ENCODE measurements around the gene FOXP1. TPM values are rescaled to one million over a fixed set of nuclear protein-coding genes. Genes with fewer than 3 reads are reported as not detected.

Gene FOXP1
- total and polyA plus RNA-seq, 4 donors: 4.9 to 35.4 (median 32.0) TPM

GRCh38 chr3:71039332-71039731, 544.2 kb downstream of the FOXP1 start:
- DNase-seq (ENCODE audit: low spot score): no peak
- Histone ChIP-seq H3K27me3 (ENCODE audit: control insufficient read depth in 4 of 4, insufficient read depth in 4 of 4, low read length in 3 of 4) (no peaks in the 10 kb centered on the region), H3K9me3 (ENCODE audit: control insufficient read depth in 4 of 4, low read length in 3 of 4) (no peaks in the 10 kb centered on the region), H3K4me3 (ENCODE audit: low read depth in 1 of 3, low read length in 3 of 3) (no peak overlapping the region), H3K27ac (ENCODE audit: low read depth in 1 of 2, low read length in 2 of 2) (no peak overlapping the region), H3K36me3 (ENCODE audit: control insufficient read depth in 4 of 4, insufficient read depth in 3 of 4, low read depth in 1 of 4, low read length in 3 of 4) (peaks cover 15 to 38% (median 30%) of the 10 kb centered on the region in 4 donors), H3K4me1 (ENCODE audit: control insufficient read depth in 4 of 4, insufficient read depth in 4 of 4, low read length in 3 of 4) (peaks cover 0 to 10% (median 5%) of the 10 kb centered on the region in 4 donors), H3K9ac (ENCODE audit: low read depth in 1 of 2, low read length in 2 of 2) (no peak overlapping the region)
- TF ChIP-seq MAX (IDR thresholded peaks at IDR 0.05): no peak
- TF ChIP-seq TAF1 (conservative IDR thresholded peaks at IDR 0.05): no peak
- TF ChIP-seq YY1 (IDR thresholded peaks at IDR 0.05): no peak
- TF ChIP-seq FOXA2 (IDR thresholded peaks at IDR 0.05): no peak
- no peak for TF ChIP-seq RAD21 (IDR thresholded peaks at IDR 0.05)
- TF ChIP-seq EGR1 (IDR thresholded peaks at IDR 0.05; ENCODE audit: low read depth in 2 of 2): no peak
- TF ChIP-seq FOXA1 (IDR thresholded peaks at IDR 0.05): no peak
- TF ChIP-seq HNF4G (IDR thresholded peaks at IDR 0.05): no peak
- TF ChIP-seq SP1 (IDR thresholded peaks at IDR 0.05): no peak
- TF ChIP-seq REST (IDR thresholded peaks at IDR 0.05): no peak
- no peak for TF ChIP-seq ZBTB33 (IDR thresholded peaks at IDR 0.05)
- no peak for TF ChIP-seq RXRA (IDR thresholded peaks at IDR 0.05)
- no peak for TF ChIP-seq GABPA (IDR thresholded peaks at IDR 0.05 in 1 of 2, conservative IDR thresholded peaks at IDR 0.05 in 1 of 2)
- no peak for TF ChIP-seq CTCF (IDR thresholded peaks at IDR 0.05; ENCODE audit: low read depth, low read length, missing input control)
- no peak for TF ChIP-seq HNF4A (conservative IDR thresholded peaks at IDR 0.05)
- TF ChIP-seq ATF3 (IDR thresholded peaks at IDR 0.05): no peak
- WGBS: 87% methylated on average over 6 of the region's 6 CpGs

- Histone ChIP-seq H3K9ac (ENCODE audit: low read depth in 1 of 2, low read length in 2 of 2) (no peak overlapping the region), H3K4me3 (ENCODE audit: low read depth in 1 of 3, low read length in 3 of 3) (no peak overlapping the region), H3K36me3 (ENCODE audit: control insufficient read depth in 4 of 4, insufficient read depth in 3 of 4, low read depth in 1 of 4, low read length in 3 of 4) (peaks cover 15 to 37% (median 22%) of the 10 kb centered on the region in 4 donors), H3K9me3 (ENCODE audit: control insufficient read depth in 4 of 4, low read length in 3 of 4) (no peaks in the 10 kb centered on the region), H3K27me3 (ENCODE audit: control insufficient read depth in 4 of 4, insufficient read depth in 4 of 4, low read length in 3 of 4) (no peaks in the 10 kb centered on the region), H3K4me1 (ENCODE audit: control insufficient read depth in 4 of 4, insufficient read depth in 4 of 4, low read length in 3 of 4) (peaks cover 0 to 10% (median 5%) of the 10 kb centered on the region in 4 donors), H3K27ac (ENCODE audit: low read depth in 1 of 2, low read length in 2 of 2) (no peak overlapping the region)
- WGBS: 90% methylated on average over 7 of the region's 7 CpGs
- TF ChIP-seq FOXA1 (IDR thresholded peaks at IDR 0.05) (no peak), HNF4A (conservative IDR thresholded peaks at IDR 0.05) (no peak), ZBTB33 (IDR thresholded peaks at IDR 0.05) (no peak), SP1 (IDR thresholded peaks at IDR 0.05) (no peak)
- DNase-seq (ENCODE audit: low spot score): no peak
These were observed 545.8 kb downstream of the FOXP1 start for GRCh38 chr3:71037775-71038174.
